Cardiac septum (tissue), 1 donor: Measurements from ENCODE around the gene ARNT2. TPM values are rescaled to one million over a fixed set of nuclear protein-coding genes. Genes with fewer than 3 reads are reported as not detected.
"Not testable (repeated sequence)": the region's sequence is repeated elsewhere in the genome, so short reads cannot be mapped to it uniquely, and the experiment has no call there.

ENCODE experiments used
- DNase-seq: peaks from one replicate; pipeline ENCODE4 v3.0.0-alpha.2; 2020; ENCODE audit warnings: low spot score
- intact Hi-C: fragments of 100-400 bp; cut with DNase I; formaldehyde crosslinking; loops from one replicate; pipeline ENCODE4 v1.14.0; 2022
- long read RNA-seq: library from polyadenylated mRNA; unstranded; transcript quantifications from one replicate; pipeline ENCODE4 v2.0.0, GENCODE V29; 2021
- total RNA-seq: library from RNA; stranded (reverse); fragmentation: NEBNext Ultra II Directional; extraction: Animal tissue kit (Norgen Biotek cat#: 25700); gene quantifications from one replicate; pipeline ENCODE4 v1.2.1, GENCODE V29; 2021
- donor health status: DM: no; HTN: no; CAD: no.

The ARNT2 gene
- 4.7 TPM for total RNA-seq
- long read RNA-seq, full-length matches to known transcripts: 1 of 6 reads
- long read RNA-seq, partial matches to known transcripts: 0 of 6 reads
- long read RNA-seq, other reads (novel, unspliced or antisense): 5 of 6 reads

DNA sequence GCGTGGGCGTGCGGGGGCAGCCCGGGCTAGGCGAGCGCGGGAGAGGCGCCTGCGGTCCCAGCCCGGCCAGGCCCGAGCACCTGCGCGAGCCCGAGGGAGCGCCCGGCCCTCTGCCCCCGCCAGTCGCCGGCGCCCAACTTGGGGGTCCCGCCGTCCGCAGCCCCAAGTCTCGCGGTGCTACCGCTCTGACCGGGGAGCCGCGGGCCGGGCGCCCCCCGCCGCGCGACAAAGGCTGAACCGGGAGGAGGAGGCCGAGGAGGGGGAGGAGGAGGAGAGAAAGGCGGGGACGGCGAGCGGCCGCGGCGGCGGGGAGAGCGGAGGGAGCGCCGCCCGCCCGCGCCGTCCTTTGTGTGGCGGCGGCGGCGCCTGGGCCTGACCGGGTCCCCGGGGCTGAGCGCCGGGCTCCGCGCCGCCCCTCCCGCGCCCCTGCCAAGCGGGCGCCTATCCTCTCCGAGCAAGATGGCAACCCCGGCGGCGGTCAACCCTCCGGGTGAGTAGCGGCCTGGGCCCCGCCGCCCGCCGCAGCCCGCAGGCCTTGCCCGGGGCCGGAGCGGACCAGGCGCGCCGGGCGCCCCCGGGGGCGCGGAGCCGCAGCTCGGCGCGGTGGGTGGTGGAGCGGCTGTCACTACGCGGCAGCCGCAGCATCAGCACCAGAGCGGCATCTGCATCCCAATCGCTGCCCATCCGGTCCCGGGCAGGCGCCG, at the start of gene ARNT2:
ARNT2 (plus strand) TSS at position 326 of the 704 bp plus-strand sequence; CDS start at position 460, 134 bp downstream.
- intact Hi-C loops: no loop called here
- DNase-seq: no peak

DNA sequence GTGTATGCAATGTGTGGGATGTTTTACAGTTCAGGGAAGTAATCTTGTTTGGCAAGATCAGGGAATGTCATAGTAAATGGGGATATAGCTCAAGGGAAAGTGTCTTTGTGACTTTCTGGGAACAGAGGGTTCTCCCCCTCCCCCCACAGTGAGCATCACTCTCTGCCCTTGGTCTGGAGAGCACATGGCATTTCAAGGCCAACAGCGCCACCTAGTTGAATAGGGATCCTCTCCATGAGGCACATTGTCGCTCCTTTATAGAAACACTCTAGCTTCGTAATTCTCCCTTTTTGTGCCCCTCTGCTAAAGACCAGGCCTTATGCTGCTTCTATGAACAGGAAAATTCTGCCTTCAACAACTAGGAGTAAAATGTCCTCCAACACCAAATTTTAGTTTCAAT, 37.1 kb upstream of the ARNT2 start:
- intact Hi-C loops: no loop called here
- DNase-seq: no peak

DNA sequence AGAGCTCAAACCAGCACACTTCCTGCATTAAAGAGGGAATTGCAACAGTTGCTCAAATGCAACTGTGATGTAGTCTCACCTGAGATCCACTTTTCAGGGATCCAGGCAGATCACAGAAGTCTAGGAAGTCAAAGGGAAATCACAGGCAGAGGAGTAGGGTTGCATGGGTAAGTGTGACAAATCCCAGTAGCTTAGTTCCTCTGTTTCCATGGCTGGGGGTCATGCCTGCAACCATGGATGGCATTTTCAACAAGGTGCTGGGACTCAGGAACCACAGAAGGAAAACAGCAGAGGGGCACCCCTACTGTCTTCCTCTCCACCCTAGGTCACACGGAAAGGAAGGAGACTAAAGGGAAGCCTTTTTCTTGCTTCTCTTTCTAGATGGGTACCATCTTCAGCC, 36.5 kb upstream of the ARNT2 start:
- intact Hi-C loops: no loop called here

DNA sequence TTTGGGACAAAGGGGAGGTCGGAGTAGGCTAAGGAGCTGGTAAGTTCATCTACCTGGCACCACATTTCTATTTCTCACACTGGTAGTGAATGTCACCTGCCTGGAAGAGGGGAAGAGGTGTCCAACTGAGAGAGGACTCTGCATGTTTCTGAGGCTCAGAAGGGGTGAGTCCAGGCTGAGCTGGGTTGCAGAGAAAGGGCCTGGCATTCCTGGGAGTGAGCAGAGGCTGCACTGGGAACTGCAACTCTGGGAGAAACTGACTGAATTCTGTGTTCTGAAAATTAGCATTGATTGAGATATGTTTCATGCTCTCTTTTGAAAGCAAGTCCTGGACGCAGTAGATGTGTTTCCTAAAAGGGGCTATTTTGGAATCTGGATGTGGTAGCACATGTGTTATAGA, 32.3 kb upstream of the ARNT2 start:
- intact Hi-C loops: no loop called here
- DNase-seq: no peak

More for the DNA sequence above, 36.5 kb upstream of the ARNT2 start:
- no peak for DNase-seq

DNA sequence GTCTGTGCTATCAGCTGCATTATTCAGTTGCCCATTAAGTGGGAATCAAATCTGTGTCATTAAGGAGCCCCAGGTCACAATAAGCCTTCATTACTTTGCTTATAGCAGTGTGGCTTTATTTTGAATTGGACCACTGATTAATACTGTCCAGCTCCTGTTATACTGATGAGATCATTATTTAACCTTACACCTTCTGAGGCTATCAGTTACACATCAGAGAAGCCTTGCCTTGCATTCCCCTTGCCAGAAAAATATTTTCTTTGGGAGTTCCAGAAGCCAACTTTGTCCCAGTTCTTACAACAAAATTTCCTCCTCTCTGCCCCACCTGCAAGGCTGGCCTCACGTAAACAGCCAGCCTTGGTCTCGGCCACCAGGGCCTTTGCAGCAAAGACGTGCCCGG, 29.7 kb upstream of the ARNT2 start:
- intact Hi-C loops: no loop called here
- no peak for DNase-seq

DNA sequence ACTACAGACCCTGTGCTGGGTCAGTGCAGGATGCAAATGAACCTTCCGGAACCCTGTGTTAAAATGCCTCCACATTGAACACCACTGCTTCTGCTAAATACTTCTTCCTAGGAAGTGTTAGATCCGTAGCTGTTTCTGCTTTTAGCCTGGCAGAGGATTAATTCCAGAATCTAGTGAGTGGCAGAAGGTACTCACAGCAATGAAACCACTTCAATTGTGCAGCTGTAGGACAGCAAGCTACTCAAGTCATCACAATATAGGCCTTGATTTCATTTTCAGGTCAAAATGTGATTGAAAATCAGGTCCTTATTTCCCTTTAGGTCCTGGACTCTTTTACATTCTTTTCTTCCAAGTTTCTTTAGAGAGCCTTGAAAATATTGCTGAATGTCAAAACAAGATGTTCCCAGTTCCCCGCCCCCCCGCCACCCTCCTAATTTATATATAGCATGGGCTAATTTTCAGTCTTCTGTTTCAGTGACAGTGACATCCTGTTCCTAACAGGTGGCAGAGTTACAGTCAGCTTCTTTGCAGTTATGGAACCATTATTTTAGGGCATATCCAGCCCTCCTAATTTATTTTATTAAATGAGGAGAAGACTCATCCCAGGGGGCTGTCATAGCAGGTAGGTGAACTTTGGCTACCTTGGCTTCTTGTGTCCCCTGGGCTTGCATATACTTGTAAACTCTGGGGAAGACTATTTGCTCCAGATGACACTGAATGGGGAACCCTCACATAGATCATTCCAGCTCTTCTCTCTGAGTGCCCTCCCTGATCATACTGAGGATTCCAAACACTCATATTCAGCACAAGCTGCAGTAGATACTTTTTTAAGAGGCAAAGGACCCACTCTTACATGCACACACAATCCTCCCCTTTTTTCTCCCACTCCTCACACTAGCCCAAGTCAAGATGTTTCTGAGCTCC, 28.0 kb upstream of the ARNT2 start:
- DNase-seq: no peak
- intact Hi-C loops: no loop called here

DNA sequence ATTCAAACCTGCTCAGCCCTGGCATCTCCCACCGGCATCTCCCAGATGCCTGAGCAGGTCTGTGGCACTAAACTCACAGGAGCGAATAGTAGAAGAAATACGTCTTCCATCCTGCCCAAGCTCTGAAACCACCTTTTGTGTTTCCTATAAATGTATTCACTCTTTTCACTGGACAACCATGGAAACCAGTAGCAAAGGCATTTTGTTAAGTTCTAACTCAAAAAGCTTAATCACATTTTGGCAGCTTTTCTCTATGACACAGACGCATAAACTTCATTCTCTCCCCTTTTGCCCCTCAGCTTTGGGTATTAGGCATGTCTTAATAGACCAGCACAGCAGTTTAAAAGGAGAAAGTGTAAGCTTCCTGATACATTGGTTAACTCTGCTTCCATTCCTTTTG, 24.5 kb upstream of the ARNT2 start:
- intact Hi-C loops: no loop called here
- DNase-seq: no peak

DNA sequence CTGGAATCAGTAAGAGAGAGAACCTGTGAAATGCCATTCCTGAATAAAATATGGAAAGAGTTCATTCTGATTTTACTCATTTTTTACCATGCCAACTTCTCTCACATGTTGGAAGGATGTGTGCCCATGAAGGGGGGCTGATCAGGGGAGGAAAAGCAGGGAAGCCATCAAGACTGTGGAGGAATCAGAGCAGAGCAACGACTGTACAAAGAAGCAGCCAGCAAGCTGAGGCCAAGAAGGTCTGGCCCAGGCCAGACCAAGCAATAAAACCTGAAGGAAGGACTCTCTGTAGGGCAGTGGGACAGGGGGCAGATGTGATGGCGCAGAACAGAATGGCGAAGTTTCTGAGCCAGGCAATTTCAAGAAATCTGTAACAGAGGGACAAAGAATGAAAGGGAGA, 24.0 kb upstream of the ARNT2 start:
- intact Hi-C loops: no loop called here
- no peak for DNase-seq

DNA sequence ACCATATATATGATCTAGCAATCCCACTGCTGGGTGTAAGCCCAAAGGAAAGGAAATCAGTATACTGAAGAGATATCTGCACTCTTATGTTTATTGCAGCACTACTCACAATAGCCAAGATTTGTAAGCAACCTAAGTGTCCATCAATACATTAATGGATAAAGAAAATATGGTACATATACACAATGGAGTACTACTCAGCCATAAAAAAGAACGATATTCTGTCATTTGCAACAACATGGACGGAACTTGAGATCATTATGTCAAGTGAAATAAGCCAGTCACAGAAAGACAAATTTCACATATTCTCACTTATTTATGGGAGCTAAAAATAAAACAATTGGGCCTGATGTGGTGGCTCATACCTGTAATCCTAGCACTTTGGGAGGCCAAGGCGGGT, 21.9 kb upstream of the ARNT2 start:
- intact Hi-C loops: no loop called here
- no peak for DNase-seq

DNA sequence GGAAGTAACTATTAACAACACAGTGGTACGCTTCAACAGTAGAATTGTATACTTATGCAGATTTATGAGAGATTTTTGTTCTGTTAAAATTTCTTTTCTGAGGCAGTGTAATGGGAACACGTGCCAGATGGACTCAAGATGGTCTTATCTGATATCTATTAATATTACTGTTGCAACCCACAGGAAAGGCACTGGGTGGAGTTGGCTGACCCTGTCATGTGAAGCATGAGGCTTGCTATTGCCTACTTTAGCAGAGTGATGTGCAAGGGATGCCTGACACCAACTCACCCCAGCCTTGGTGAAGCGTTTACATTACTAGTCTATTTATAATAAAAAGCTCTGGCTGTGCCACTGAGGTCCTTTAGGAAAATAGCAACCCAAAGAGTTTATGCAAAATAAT, 19.8 kb upstream of the ARNT2 start:
- no peak for DNase-seq
- intact Hi-C loops: no loop called here

DNA sequence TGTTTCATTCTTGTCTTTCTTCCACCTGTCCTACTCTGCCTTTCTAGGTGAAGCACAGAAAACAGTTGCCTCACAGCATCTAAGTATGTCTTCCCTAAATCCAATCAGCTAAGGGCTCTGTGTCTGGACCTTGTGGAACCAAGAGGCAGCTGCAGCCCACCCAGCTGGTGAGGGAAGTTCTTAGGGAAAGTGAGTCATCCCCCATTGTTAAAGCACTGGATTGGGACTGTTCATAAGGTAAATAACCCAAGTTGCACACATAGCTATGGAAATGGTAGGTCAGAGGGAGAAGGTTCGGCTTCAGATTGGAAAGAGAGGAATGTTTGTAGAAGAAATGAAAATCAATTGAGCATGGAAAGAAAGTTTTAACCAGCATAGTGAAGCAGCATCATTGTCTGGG, 18.0 kb upstream of the ARNT2 start:
- intact Hi-C loops: no loop called here

DNA sequence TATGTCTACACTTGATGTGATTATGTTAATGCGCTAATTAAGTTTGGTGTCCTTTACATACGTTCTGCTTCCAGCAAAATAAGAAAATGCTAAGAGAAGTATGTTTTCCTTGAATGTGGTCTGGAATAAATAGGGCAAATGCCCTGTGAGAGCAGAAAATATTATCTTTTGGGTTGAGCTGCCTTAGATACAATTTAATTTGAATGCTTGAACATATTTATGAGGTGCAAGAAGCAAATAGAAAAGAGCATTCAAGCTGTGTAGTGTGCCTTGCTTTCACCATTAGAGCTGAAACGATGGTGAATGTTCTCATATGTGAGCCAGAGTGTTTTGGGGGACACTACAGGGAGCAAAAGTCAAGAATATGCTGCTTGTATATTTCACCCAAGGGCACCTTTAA, 15.9 kb upstream of the ARNT2 start:
- intact Hi-C loops: no loop called here
- no peak for DNase-seq

More for the DNA sequence above, 18.0 kb upstream of the ARNT2 start:
- DNase-seq: no peak

DNA sequence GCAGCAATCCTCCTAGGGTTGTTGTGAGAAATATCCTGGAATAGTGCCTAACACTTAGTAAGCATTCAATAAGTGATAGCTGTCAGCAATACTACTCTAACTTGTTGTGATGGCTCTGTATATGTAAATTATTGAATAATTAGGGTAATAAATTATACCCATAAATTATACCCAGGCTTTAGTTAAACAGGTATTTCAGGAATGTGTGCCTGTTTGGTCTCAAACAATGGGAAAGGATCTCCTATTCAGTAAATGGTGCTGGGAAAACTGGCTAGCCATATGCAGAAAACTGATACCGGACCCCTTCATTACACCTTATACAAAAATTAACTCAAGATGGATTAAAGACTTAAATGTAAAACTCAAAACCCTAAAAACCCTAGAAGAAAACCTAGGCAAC, 14.8 kb upstream of the ARNT2 start:
- DNase-seq: no peak
- intact Hi-C loops: no loop called here

DNA sequence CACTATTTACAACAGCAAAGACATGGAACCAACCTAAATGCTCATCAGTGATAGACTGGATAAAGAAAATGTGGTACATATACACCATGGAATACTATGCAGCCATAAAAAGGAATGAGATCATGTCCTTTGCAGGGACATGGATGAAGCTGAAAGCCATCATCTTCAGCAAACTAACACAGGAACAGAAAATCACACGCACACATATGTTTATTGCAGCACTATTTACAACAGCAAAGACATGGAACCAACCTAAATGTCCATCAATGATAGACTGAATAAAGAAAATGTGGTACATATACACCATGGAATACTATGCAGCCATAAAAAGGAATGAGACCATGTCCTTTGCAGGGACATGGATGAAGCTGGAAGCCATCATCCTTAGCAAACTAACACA, 13.2 kb upstream of the ARNT2 start:
- DNase-seq, intact Hi-C loops: not testable (repeated sequence)

DNA sequence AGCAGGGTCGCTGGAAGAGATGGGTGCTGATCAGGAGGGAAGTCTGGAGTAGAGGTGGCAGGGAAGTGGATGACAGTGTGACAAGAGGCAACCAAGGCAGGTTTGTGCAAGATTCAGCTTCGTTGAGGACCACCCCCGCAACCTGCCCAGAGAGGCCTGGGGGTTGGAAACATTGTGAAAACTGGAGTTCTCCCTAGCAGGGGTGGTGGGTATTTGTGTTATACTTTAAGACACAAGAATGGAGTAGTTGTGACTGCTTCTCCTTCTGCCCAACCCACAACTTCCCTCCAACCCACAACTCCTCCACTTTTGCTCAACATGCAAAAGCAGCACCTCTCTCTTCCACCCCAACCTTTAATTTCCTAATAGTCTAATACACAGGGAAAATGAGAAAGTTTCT, 8.6 kb upstream of the ARNT2 start:
- intact Hi-C loops: no loop called here
- no peak for DNase-seq

DNA sequence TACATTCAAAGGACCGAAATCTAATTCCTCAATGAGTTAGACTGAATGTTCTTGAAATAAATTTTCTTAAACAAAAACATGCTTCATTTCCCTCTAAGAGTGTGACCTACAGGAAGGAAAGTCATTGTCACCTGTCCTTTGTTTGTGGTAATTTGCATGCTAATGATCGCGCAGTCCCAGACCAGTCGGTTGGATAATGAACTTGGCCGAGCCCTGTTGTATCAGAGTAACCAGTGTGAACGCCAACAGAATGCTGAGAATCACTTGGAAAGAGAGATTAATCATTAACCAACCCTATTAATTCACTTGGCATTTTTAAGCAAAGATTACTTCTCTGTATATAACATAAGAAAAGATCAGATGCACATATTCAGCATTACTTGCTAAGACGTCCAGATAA, 8.1 kb upstream of the ARNT2 start:
- intact Hi-C loops: no loop called here

DNA sequence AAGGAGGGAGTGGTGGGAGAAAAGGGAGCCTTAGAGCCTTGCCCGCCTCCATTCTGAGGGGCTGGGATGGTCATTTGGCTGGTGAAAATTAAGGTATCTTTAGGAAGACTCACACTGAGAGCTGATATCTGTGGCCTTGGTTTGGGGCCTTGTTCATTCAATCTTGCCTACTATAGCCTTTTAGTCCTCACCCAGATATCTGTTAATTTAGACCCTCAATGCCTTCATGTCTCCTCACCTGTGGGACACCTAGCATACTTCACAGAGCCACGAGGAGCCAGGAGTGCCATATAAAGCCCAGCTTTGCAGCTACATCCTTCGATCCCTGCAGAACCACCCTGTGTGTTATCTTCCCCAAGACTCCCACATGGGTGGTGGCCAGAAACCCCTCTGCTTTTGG, 4.7 kb upstream of the ARNT2 start:
- DNase-seq: no peak
- intact Hi-C loops: no loop called here

More for the DNA sequence above, 8.1 kb upstream of the ARNT2 start:
- no peak for DNase-seq

DNA sequence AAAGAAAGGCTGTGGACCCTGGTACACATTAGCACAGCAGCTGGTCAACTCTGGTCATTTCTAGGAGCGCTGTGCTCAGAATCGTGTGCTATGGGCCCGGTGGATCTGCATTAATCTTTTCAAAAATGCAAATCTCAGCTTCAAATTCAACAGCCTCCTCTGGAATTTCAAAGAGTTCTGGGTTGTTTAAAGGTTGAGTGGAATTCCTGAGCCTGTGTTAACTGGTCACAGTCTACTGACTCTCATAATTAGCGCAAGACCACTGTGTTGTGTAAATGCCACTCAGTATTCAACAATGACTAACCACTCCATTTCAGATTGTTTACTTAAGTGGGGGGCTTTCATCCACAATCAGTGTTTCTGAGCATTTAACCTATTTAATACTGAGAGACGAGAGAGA, 2.7 kb upstream of the ARNT2 start:
- no peak for DNase-seq
- intact Hi-C loops: no loop called here

DNA sequence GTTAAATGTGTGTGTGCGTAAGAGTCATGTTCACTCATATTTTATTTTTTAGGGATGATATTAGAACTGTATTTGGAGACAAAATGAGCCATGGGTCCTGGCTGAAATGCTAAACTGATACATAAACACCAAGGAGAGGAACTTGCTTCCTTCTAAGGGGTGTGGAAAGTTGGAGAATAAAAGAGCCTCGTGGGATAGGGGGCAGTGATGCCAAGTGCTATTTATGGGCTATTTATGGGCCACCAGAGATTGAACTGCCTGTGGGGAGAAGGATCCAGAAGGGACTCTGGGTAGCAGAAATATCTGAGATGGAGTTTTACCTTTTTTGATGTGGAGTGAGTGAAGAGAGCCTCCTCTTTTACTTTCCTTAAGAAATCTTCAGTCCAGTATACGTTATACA, 1.8 kb upstream of the ARNT2 start:
- no peak for DNase-seq
- intact Hi-C loops: no loop called here

DNA sequence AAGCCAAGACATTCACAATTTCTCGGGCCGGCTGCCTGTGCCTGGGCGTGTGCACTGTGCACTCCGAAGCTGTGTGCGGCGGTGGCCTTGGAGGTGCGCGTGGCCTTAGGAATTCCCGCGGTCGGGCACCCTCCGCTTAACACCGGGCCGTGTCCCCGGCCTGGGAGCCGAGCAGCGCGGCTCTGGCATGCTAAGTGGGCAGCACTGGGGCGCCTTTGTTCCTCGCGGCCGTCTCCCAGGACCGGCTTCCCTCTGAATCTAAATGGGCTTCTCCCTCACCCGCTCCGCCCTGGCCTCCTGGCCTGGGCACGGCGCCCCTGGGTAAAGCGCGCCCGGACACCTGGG, 498 bp upstream of the ARNT2 start:
- no peak for DNase-seq
- intact Hi-C loops: no loop called here
